Measurements from ENCODE around the gene MDM2. TPM values are rescaled to one million over a fixed set of nuclear protein-coding genes. Genes with fewer than 3 reads are reported as not detected.
A peak's percentile ranks its signal among the peaks of the same experiment; 100 is the strongest.

MDM2 gene
- total and polyA plus RNA-seq, 2 experiments from 2014 or later: 23.7 to 70.3 TPM

DNA sequence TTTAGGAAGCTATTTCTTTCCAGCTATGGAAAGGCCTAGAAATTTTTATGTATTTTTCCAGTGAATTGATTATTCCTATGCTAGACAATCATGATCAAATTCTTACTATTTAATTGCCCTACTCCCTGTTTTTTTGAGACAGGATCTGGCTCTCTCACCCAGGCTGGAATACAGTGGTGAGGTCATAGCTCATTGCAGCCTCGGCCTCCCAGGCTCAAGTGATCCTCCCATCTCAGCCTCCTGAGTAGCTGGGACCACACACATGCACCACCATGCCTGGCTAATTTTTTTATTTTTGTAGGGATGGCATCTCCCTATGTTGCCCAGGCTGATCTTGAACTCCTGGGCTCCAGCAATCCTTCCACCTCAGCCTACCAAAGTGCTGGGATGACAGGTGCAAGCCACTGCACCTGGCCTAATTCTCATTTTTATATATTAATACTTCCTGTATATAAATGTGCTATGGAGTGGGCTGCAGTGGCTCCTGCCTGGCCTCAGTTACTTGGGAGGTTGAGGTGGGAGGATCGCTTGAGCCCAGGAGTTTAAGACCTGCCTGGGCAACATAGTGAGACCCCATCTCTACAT lies 16.0 kb upstream of the MDM2 start:
- H3K27ac ChIP-seq: no peak overlapping the region
- no peaks in the 10 kb centered on the region for H3K27me3 ChIP-seq
- no peaks in the 10 kb centered on the region for H3K9me3 ChIP-seq (ENCODE audit: low read depth)
- no peaks in the 10 kb centered on the region for H3K36me3 ChIP-seq
- DNase-seq (ENCODE audit: low read depth in 1 of 2, low spot score in 1 of 2): no peak
- no peak overlapping the region for H3K4me3 ChIP-seq
- TF ChIP-seq CTCF (IDR thresholded peaks at IDR 0.05; ENCODE audit: low read depth, low read length): no peak
- peaks cover 6% of the 10 kb centered on the region for H3K4me1 ChIP-seq (ENCODE audit: low read depth)

- no peaks in the 10 kb centered on the region for H3K4me1 ChIP-seq (ENCODE audit: low read depth)
- no peaks in the 10 kb centered on the region for H3K36me3 ChIP-seq
- DNase-seq (ENCODE audit: low read depth in 1 of 2, low spot score in 1 of 2): peak in 1 of 2 donors; percentile 43
- H3K9me3 ChIP-seq (ENCODE audit: low read depth): no peaks in the 10 kb centered on the region
- H3K4me3 ChIP-seq: no peak overlapping the region
- no peak for TF ChIP-seq CTCF (IDR thresholded peaks at IDR 0.05; ENCODE audit: low read depth, low read length)
- H3K27me3 ChIP-seq: no peaks in the 10 kb centered on the region
- H3K27ac ChIP-seq: no peak overlapping the region
Observed at GRCh38 chr12:68792952-68793351, 15.0 kb upstream of the MDM2 start.

DNA sequence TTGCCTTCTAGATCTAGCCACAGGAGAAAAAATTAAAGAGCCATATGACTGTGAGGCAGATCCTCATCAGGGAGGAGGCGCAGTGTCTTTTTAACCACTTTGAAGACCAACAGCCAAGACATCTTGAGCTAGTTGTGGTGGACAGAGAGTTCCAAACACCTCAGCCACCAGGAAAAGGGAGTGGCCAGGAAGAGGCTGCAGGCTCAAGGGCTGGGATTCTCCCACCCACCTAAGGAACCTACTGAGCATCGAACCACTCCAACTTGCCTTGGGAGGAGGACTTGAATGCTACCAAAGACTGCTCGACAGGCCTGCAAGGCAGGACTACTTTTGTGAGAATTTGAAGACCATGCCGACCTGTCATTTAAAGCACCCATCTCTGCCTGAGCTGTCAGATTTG lies 14.5 kb upstream of the MDM2 start:
- Histone ChIP-seq H3K4me3 (no peak overlapping the region), H3K27me3 (no peaks in the 10 kb centered on the region), H3K9me3 (ENCODE audit: low read depth) (no peaks in the 10 kb centered on the region), H3K4me1 (ENCODE audit: low read depth) (no peaks in the 10 kb centered on the region), H3K27ac (no peak overlapping the region), H3K36me3 (no peaks in the 10 kb centered on the region)
- no peak for DNase-seq (ENCODE audit: low read depth in 1 of 2, low spot score in 1 of 2)
- TF ChIP-seq CTCF (IDR thresholded peaks at IDR 0.05; ENCODE audit: low read depth, low read length): no peak

DNA sequence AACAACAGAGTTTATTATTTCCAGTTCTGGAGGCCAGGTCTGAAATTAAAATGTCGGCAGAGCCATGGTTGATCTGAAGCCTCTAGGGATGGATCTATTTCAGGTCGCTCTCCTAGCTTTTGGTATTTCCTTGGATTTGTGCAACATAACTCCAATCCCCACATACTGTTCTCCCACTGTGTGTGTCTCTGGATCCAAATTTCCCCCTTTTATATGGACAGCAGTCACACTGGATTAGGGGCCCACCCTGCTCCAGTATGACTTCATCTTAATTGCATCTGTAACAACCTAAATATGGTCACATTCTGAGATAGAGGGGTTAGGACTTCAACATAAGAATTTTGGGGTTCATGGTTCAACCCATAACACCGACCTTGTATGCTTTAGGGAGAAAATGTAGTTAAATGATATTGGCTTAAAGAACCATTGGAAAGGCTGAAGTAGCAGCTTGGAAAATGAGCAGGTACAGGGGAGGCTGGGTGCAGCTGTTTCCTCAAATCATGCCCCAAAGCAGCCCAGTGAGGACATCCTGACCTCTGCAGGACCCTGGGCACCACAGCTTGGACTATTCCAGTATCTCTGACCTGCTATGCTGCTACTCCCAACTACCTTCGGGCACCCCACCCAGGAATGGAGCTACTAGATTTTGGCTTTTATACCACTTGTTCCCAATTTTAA lies 13.9 kb upstream of the MDM2 start:
- no peaks in the 10 kb centered on the region for H3K9me3 ChIP-seq (ENCODE audit: low read depth)
- TF ChIP-seq CTCF (IDR thresholded peaks at IDR 0.05; ENCODE audit: low read depth, low read length): no peak
- no peak for DNase-seq (ENCODE audit: low read depth in 1 of 2, low spot score in 1 of 2)
- no peak overlapping the region for H3K4me3 ChIP-seq
- no peaks in the 10 kb centered on the region for H3K27me3 ChIP-seq
- H3K4me1 ChIP-seq (ENCODE audit: low read depth): no peaks in the 10 kb centered on the region
- no peak overlapping the region for H3K27ac ChIP-seq
- no peaks in the 10 kb centered on the region for H3K36me3 ChIP-seq

GRCh38 chr12:68794653-68795251 lies 13.2 kb upstream of the MDM2 start:
- Histone ChIP-seq H3K27ac (no peak overlapping the region), H3K9me3 (ENCODE audit: low read depth) (no peaks in the 10 kb centered on the region), H3K4me1 (ENCODE audit: low read depth) (no peaks in the 10 kb centered on the region), H3K36me3 (no peaks in the 10 kb centered on the region), H3K4me3 (no peak overlapping the region), H3K27me3 (no peaks in the 10 kb centered on the region)
- TF ChIP-seq CTCF (IDR thresholded peaks at IDR 0.05; ENCODE audit: low read depth, low read length): no peak
- no peak for DNase-seq (ENCODE audit: low read depth in 1 of 2, low spot score in 1 of 2)
